Measurements from ENCODE around the gene RFX1. TPM values are rescaled to one million over a fixed set of nuclear protein-coding genes. Genes with fewer than 3 reads are reported as not detected.
"Not testable (repeated sequence)": the region's sequence is repeated elsewhere in the genome, so short reads cannot be mapped to it uniquely, and the experiment has no call there.

Gene RFX1
- total RNA-seq, 2 donors from 2014 or later = 17.1 to 24.3 TPM

DNA sequence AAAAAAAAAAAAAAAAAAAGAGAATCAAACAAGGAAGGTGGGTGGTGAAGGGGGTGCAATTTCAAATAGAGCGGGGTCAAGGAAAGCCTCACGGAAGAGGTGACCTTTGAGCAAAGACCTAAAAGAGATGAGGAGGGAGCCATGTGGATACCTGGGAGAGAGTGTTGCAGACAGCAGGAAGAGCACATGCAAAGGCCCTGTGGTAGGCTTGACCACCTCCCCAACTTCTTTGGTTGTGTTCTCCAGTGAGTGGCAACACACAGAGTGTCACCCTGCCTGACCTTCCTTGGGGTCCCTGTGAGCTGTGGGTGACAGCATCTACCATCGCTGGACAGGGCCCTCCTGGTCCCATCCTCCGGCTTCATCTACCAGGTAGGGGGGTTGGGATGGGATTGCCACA lies 44.4 kb upstream of the RFX1 start:
- Histone ChIP-seq H3K27me3 (ENCODE audit: control insufficient read depth, insufficient read depth, low read length, poor library complexity, severe bottlenecking) (no peaks in the 10 kb centered on the region), H3K4me3 (ENCODE audit: low read length) (no peak overlapping the region), H3K36me3 (ENCODE audit: control insufficient read depth, insufficient read depth, low read length) (peaks cover 8% of the 10 kb centered on the region), H3K9me3 (ENCODE audit: control insufficient read depth, low read length) (no peaks in the 10 kb centered on the region), H3K9ac (ENCODE audit: extremely low read depth, low read length, poor library complexity, severe bottlenecking) (no peak overlapping the region), H3K4me1 (ENCODE audit: control insufficient read depth, insufficient read depth, low read length) (no peaks in the 10 kb centered on the region), H3K27ac (ENCODE audit: low read depth, low read length) (no peak overlapping the region)
- H3K9me3 Mint-ChIP-seq = peaks cover 5% of the 10 kb centered on the region
- no peaks in the 10 kb centered on the region for H3K4me1 Mint-ChIP-seq
- H3K27ac Mint-ChIP-seq = no peak overlapping the region
- TF ChIP-seq, protein P1, sequence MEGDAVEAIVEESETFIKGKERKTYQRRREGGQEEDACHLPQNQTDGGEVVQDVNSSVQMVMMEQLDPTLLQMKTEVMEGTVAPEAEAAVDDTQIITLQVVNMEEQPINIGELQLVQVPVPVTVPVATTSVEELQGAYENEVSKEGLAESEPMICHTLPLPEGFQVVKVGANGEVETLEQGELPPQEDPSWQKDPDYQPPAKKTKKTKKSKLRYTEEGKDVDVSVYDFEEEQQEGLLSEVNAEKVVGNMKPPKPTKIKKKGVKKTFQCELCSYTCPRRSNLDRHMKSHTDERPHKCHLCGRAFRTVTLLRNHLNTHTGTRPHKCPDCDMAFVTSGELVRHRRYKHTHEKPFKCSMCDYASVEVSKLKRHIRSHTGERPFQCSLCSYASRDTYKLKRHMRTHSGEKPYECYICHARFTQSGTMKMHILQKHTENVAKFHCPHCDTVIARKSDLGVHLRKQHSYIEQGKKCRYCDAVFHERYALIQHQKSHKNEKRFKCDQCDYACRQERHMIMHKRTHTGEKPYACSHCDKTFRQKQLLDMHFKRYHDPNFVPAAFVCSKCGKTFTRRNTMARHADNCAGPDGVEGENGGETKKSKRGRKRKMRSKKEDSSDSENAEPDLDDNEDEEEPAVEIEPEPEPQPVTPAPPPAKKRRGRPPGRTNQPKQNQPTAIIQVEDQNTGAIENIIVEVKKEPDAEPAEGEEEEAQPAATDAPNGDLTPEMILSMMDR (conservative IDR thresholded peaks at IDR 0.05) = no peak
- H3K36me3 Mint-ChIP-seq (ENCODE audit: low read depth) = peaks cover 35% of the 10 kb centered on the region
- no peak overlapping the region for H3K4me3 Mint-ChIP-seq
- H3K27me3 Mint-ChIP-seq (ENCODE audit: insufficient read depth) = peaks cover 15% of the 10 kb centered on the region
- WGBS, 2 experiments (ENCODE audit: insufficient coverage in 1 of 2, insufficient read length in 1 of 2) = 94 to 100% methylated on average over 2 to 4 of the region's 4 CpGs
- no peak for DNase-seq

- Histone ChIP-seq H3K4me3 (ENCODE audit: low read length) (no peak overlapping the region), H3K4me1 (ENCODE audit: control insufficient read depth, insufficient read depth, low read length) (no peaks in the 10 kb centered on the region), H3K9ac (ENCODE audit: extremely low read depth, low read length, poor library complexity, severe bottlenecking) (no peak overlapping the region), H3K9me3 (ENCODE audit: control insufficient read depth, low read length) (no peaks in the 10 kb centered on the region), H3K36me3 (ENCODE audit: control insufficient read depth, insufficient read depth, low read length) (peaks cover 8% of the 10 kb centered on the region), H3K27me3 (ENCODE audit: control insufficient read depth, insufficient read depth, low read length, poor library complexity, severe bottlenecking) (no peaks in the 10 kb centered on the region), H3K27ac (ENCODE audit: low read depth, low read length) (no peak overlapping the region)
- Mint-ChIP-seq H3K4me3 (no peak overlapping the region), H3K9me3 (peaks cover 5% of the 10 kb centered on the region), H3K27me3 (ENCODE audit: insufficient read depth) (peaks cover 2% of the 10 kb centered on the region), H3K27ac (no peak overlapping the region), H3K36me3 (ENCODE audit: low read depth) (peaks cover 35% of the 10 kb centered on the region), H3K4me1 (no peaks in the 10 kb centered on the region)
- 64 to 75% methylated on average over 3 to 7 of the region's 8 CpGs for WGBS, 2 experiments (ENCODE audit: insufficient coverage in 1 of 2, insufficient read length in 1 of 2)
- DNase-seq = peak; percentile 95
- TF ChIP-seq, protein P1 (conservative IDR thresholded peaks at IDR 0.05) = peak; percentile 94
These were observed 42.5 kb upstream of the RFX1 start for GRCh38 chr19:14048443-14049153.

DNA sequence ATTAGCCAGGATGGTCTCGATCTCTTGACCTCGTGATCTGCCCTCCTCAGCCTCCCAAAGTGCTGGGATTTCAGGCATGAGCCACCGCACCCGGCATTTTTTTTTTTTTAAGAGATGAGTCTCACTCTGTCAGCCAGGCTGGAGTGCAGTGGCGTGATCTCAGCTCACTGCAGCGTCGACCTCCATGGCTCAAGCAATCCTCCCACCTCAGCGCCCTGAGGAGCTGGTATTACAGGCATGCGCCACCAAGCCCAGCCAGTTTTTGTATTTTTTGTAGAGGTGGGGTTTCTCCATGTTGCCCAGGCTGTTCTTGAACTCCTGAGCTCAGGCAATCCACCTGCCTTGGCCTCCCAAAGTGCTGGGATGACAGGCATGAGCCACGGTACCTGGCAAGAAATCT lies 41.7 kb upstream of the RFX1 start:
- H3K4me3 Mint-ChIP-seq; H3K9me3 ChIP-seq (ENCODE audit: control insufficient read depth, low read length); H3K36me3 ChIP-seq (ENCODE audit: control insufficient read depth, insufficient read depth, low read length); H3K4me3 ChIP-seq (ENCODE audit: low read length); DNase-seq; H3K27me3 Mint-ChIP-seq (ENCODE audit: insufficient read depth); H3K4me1 Mint-ChIP-seq; H3K27ac ChIP-seq (ENCODE audit: low read depth, low read length); H3K9me3 Mint-ChIP-seq; H3K27ac Mint-ChIP-seq; H3K9ac ChIP-seq (ENCODE audit: extremely low read depth, low read length, poor library complexity, severe bottlenecking); H3K4me1 ChIP-seq (ENCODE audit: control insufficient read depth, insufficient read depth, low read length); H3K27me3 ChIP-seq (ENCODE audit: control insufficient read depth, insufficient read depth, low read length, poor library complexity, severe bottlenecking): not testable (repeated sequence)
- 88 to 95% methylated on average over 7 to 10 of the region's 10 CpGs for WGBS, 2 experiments (ENCODE audit: insufficient coverage in 1 of 2, insufficient read length in 1 of 2)
- peaks cover 36% of the 10 kb centered on the region for H3K36me3 Mint-ChIP-seq (ENCODE audit: low read depth)

Data from endodermal cell (in vitro differentiated cells).